Skin of body (tissue), 2 donors: ENCODE measurements around the gene PREB. TPM values are rescaled to one million over a fixed set of nuclear protein-coding genes. Genes with fewer than 3 reads are reported as not detected.
A peak's percentile ranks its signal among the peaks of the same experiment; 100 is the strongest.

Experiments
- DNase-seq: peaks from one replicate; lab custom pipeline; 2025; lab: John Stamatoyannopoulos, UW
- total RNA-seq: library from RNA; depleted of rRNA; stranded (reverse); fragments of >200 nt; gene quantifications from one replicate; pipeline ENCODE4 v1.2.3, GENCODE V29; 2014

PREB gene
- total RNA-seq, 1 donor from 2014 or later: 19.5 TPM

- no peak for DNase-seq
Measured at GRCh38 chr2:27096748-27097297, 37.6 kb downstream of the PREB start.

- peak; percentile 49 for DNase-seq
Measured at GRCh38 chr2:27095745-27096651, 38.4 kb downstream of the PREB start.

GRCh38 chr2:27095427-27095744 is 39.0 kb downstream of the PREB start:
- DNase-seq: no peak

- no peak for DNase-seq
Measured at GRCh38 chr2:27094353-27094984, 40.0 kb downstream of the PREB start.

GRCh38 chr2:27093430-27094352 is 40.7 kb downstream of the PREB start:
- no peak for DNase-seq

GRCh38 chr2:27092696-27093429 is 41.6 kb downstream of the PREB start:
- DNase-seq: no peak

GRCh38 chr2:27091746-27092695 is 42.4 kb downstream of the PREB start:
- no peak for DNase-seq

GRCh38 chr2:27089111-27089954 is 45.1 kb downstream of the PREB start:
- DNase-seq: no peak

GRCh38 chr2:27088634-27089033 is 45.8 kb downstream of the PREB start:
- no peak for DNase-seq

- DNase-seq: no peak
Measured at GRCh38 chr2:27087823-27088410, 46.5 kb downstream of the PREB start.

GRCh38 chr2:27086724-27087593 is 47.5 kb downstream of the PREB start, which contains the start of gene KHK:
Gene KHK (plus strand): TSS chr2:27086772. CDS start chr2:27087260, 488 bp downstream.
- DNase-seq: no peak

- DNase-seq: peak; percentile 89
Measured at GRCh38 chr2:27086090-27086723, 48.2 kb downstream of the PREB start.

- DNase-seq: peak; percentile 23
Measured at GRCh38 chr2:27085673-27086089, 48.8 kb downstream of the PREB start.

- DNase-seq: no peak
Measured at GRCh38 chr2:27085062-27085672, 49.3 kb downstream of the PREB start.

GRCh38 chr2:27084297-27085061 is 50.0 kb downstream of the PREB start:
- no peak for DNase-seq
